IPS DF 6.9 (cell line): ENCODE measurements around the gene COL7A1.

Source experiments
- DNase-seq: peaks from one replicate; pipeline ENCODE4 v3.0.0-alpha.2; 2013; ENCODE audit warnings: low read depth, low spot score
- H3K27ac ChIP-seq: one replicate; pipeline ENCODE4 v1.5.1; 2013; ENCODE audit warnings: low read length, control low read depth
- H3K27me3 ChIP-seq: 2 replicates; pipeline ENCODE4 v1.6.1; 2013; ENCODE audit warnings: mild to moderate bottlenecking, low read length; ENCODE audit not compliant: control insufficient read depth, insufficient read depth
- H3K36me3 ChIP-seq: 2 replicates; pipeline ENCODE4 v1.6.1; 2013; ENCODE audit warnings: low read length; ENCODE audit not compliant: control insufficient read depth, insufficient read depth
- H3K4me1 ChIP-seq: 2 replicates; pipeline ENCODE4 v1.6.1; 2013; ENCODE audit warnings: low read length; ENCODE audit not compliant: control insufficient read depth, insufficient read depth
- H3K4me3 ChIP-seq: 2 replicates; pipeline ENCODE4 v1.5.1; 2013; ENCODE audit warnings: mild to moderate bottlenecking, low read length
- H3K9me3 ChIP-seq: 2 replicates; pipeline ENCODE4 v1.6.1; 2013; ENCODE audit warnings: low read length, inconsistent platforms; ENCODE audit not compliant: control insufficient read depth, insufficient read depth
- WGBS: extraction: QIAGEN DNeasy Blood & Tissue Kit; methylation state at CpG from one replicate; pipeline ENCODE4 v1.1.7; 2013; ENCODE audit warnings: mixed read lengths, missing lambda C conversion rate; ENCODE audit not compliant: insufficient read length, insufficient coverage; 5-methylcytosine and 5-hydroxymethylcytosine counted together

Gene COL7A1

GRCh38 chr3:48591436-48591835 lies 3.7 kb downstream of the COL7A1 start:
- no peak overlapping the region for H3K27ac ChIP-seq
- no peaks in the 10 kb centered on the region for H3K9me3 ChIP-seq
- no CpG with 5 or more reads among the region's 14 CpGs for WGBS
- H3K4me3 ChIP-seq: no peak overlapping the region
- DNase-seq: no peak
- H3K36me3 ChIP-seq: no peaks in the 10 kb centered on the region; the same call in 1 of the 2 replicates
- H3K27me3 ChIP-seq: no peaks in the 10 kb centered on the region
- H3K4me1 ChIP-seq: peaks cover 10% of the 10 kb centered on the region

- H3K9me3 ChIP-seq: no peaks in the 10 kb centered on the region
- H3K4me3 ChIP-seq: no peak overlapping the region
- no peak for DNase-seq
- WGBS: no CpG with 5 or more reads among the region's 15 CpGs
- no peaks in the 10 kb centered on the region for H3K27me3 ChIP-seq
- H3K4me1 ChIP-seq: no peaks in the 10 kb centered on the region; the same call in 1 of the 2 replicates
- no peak overlapping the region for H3K27ac ChIP-seq
- H3K36me3 ChIP-seq: no peaks in the 10 kb centered on the region; the same call in 1 of the 2 replicates
Measured at GRCh38 chr3:48588230-48588629, 6.9 kb downstream of the COL7A1 start.

- Histone ChIP-seq H3K9me3 (no peaks in the 10 kb centered on the region), H3K36me3 (no peaks in the 10 kb centered on the region; the same call in 1 of the 2 replicates), H3K27ac (no peak overlapping the region), H3K27me3 (no peaks in the 10 kb centered on the region), H3K4me3 (no peak overlapping the region), H3K4me1 (no peaks in the 10 kb centered on the region; the same call in 1 of the 2 replicates)
- no peak for DNase-seq
- no CpG with 5 or more reads among the region's 11 CpGs for WGBS
Measured at GRCh38 chr3:48587686-48588085, 7.4 kb downstream of the COL7A1 start.

- Histone ChIP-seq H3K27ac (no peak overlapping the region), H3K4me3 (no peak overlapping the region), H3K9me3 (no peaks in the 10 kb centered on the region), H3K27me3 (no peaks in the 10 kb centered on the region), H3K36me3 (no peaks in the 10 kb centered on the region; the same call in 1 of the 2 replicates), H3K4me1 (no peaks in the 10 kb centered on the region; the same call in 1 of the 2 replicates)
- no CpG with 5 or more reads among the region's 8 CpGs for WGBS
- no peak for DNase-seq
Measured at GRCh38 chr3:48585411-48585810, 9.7 kb downstream of the COL7A1 start.

- whole genome bisulfite sequencing: no CpG with 5 or more reads among the region's 9 CpGs
- Histone ChIP-seq H3K4me3 (no peak overlapping the region), H3K27me3 (no peaks in the 10 kb centered on the region), H3K4me1 (no peaks in the 10 kb centered on the region), H3K9me3 (no peaks in the 10 kb centered on the region), H3K36me3 (no peaks in the 10 kb centered on the region; the same call in 1 of the 2 replicates), H3K27ac (no peak overlapping the region)
- no peak for DNase-seq
Measured at GRCh38 chr3:48584836-48585235, 10.3 kb downstream of the COL7A1 start.

- no peaks in the 10 kb centered on the region for H3K4me1 ChIP-seq
- H3K9me3 ChIP-seq: no peaks in the 10 kb centered on the region
- no peaks in the 10 kb centered on the region for H3K36me3 ChIP-seq
- no CpG with 5 or more reads among the region's 14 CpGs for WGBS
- DNase-seq: no peak
- no peaks in the 10 kb centered on the region for H3K27me3 ChIP-seq
- no peak overlapping the region for H3K27ac ChIP-seq
- H3K4me3 ChIP-seq: no peak overlapping the region
Measured at GRCh38 chr3:48581621-48582481, 13.3 kb downstream of the COL7A1 start.

GRCh38 chr3:48576647-48577046 lies 18.5 kb downstream of the COL7A1 start:
- Histone ChIP-seq H3K36me3 (peaks cover 2% of the 10 kb centered on the region; the same call in 1 of the 2 replicates), H3K9me3 (no peaks in the 10 kb centered on the region), H3K4me3 (no peak overlapping the region), H3K4me1 (no peaks in the 10 kb centered on the region), H3K27ac (no peak overlapping the region), H3K27me3 (no peaks in the 10 kb centered on the region)
- DNase-seq: no peak
- WGBS: no CpG with 5 or more reads among the region's 4 CpGs

- no peak for DNase-seq
- Histone ChIP-seq H3K36me3 (peaks cover 5% of the 10 kb centered on the region; the same call in 1 of the 2 replicates), H3K9me3 (no peaks in the 10 kb centered on the region), H3K27me3 (no peaks in the 10 kb centered on the region), H3K4me1 (no peaks in the 10 kb centered on the region), H3K27ac (no peak overlapping the region), H3K4me3 (no peak overlapping the region)
- no CpG with 5 or more reads among the region's 17 CpGs for WGBS
Measured at GRCh38 chr3:48575366-48575765, 19.8 kb downstream of the COL7A1 start.

GRCh38 chr3:48573973-48574585 lies 21.1 kb downstream of the COL7A1 start:
- Histone ChIP-seq H3K4me3 (no peak overlapping the region), H3K4me1 (no peaks in the 10 kb centered on the region), H3K27ac (no peak overlapping the region), H3K27me3 (no peaks in the 10 kb centered on the region), H3K36me3 (peaks cover 5% of the 10 kb centered on the region; the same call in 1 of the 2 replicates), H3K9me3 (no peaks in the 10 kb centered on the region)
- DNase-seq: no peak
- no CpG with 5 or more reads among the region's 10 CpGs for WGBS

- Histone ChIP-seq H3K27ac (no peak overlapping the region), H3K4me1 (no peaks in the 10 kb centered on the region), H3K4me3 (no peak overlapping the region), H3K9me3 (no peaks in the 10 kb centered on the region), H3K36me3 (peaks cover 5% of the 10 kb centered on the region; the same call in 1 of the 2 replicates), H3K27me3 (no peaks in the 10 kb centered on the region)
- no peak for DNase-seq
- no CpG with 5 or more reads among the region's 7 CpGs for WGBS
Measured at GRCh38 chr3:48572517-48572916, 22.6 kb downstream of the COL7A1 start.
